Fibroblast of skin of back (primary cell): ENCODE data around the gene ERMP1.

ENCODE experiments used
- DNase-seq: peaks from one replicate; pipeline ENCODE4 v3.0.0-alpha.2; 2013

Gene ERMP1

GRCh38 chr9:5773324-5773999 is 59.5 kb downstream of the ERMP1 start:
- no peak for DNase-seq

GRCh38 chr9:5767968-5768932 is 64.7 kb downstream of the ERMP1 start:
- peak; percentile 14 for DNase-seq

GRCh38 chr9:5764130-5764868 is 68.6 kb downstream of the ERMP1 start:
- no peak for DNase-seq

- DNase-seq, result no peak
These were observed 70.5 kb downstream of the ERMP1 start for GRCh38 chr9:5762421-5762820.

- no peak for DNase-seq
These were observed 72.6 kb downstream of the ERMP1 start for GRCh38 chr9:5760338-5760737.

DNA sequence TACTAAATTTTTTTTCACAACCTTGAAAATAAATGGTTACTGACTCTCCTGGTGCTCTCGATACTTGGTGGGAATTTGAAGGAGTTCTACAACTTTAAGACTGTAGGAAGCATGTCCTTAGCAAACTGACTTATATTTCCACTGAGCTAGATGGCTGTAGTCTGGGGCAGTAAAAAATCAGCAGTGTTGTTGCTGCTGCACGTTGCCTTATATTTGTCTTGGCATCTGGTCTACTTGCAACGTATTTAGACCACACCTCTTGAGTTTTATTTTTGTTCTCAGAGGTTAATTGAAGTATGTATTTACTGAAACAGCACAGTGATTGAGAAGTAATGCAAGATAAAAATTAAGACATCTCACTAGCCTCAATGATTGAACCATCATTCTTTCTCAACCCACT is 76.3 kb downstream of the ERMP1 start:
- DNase-seq, result no peak

DNA sequence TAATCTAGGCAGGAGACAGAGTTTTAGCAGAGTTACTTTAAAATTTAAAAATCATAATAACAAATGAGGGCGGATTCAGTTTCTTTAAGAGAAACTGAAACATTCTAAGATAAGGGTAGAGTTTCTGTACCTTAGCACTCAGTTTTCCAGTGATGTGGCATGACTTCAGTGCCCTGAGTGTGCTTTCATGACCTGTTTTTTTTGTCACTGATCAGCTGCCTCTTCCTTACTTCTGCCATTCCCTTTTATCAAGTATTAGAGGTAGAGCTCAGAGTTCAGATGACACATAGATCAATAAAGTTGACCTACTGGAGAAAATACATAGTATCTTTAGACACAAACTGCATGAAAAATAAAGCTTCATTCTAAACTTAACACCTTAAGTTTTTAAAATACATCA is 82.3 kb downstream of the ERMP1 start:
- DNase-seq, result no peak

DNA sequence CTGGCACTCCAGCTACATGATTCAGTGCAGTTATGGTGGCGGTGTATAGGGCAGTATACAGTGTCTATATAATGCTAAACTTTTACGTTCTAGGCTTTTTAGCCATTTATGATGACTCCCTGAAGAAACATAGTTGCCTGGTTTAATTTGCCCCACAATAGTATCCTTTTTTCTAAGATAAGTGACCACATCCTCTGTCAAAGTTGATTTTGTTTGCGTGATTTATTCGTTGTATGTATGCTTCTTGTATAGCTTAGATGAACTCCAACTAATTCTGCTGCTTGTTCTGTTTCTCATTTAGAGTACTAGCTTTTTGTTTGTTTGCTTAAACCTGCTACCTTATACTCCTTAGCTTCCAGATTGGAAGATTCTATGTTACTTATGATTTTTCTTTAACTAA is 83.6 kb downstream of the ERMP1 start:
- no peak for DNase-seq

DNA sequence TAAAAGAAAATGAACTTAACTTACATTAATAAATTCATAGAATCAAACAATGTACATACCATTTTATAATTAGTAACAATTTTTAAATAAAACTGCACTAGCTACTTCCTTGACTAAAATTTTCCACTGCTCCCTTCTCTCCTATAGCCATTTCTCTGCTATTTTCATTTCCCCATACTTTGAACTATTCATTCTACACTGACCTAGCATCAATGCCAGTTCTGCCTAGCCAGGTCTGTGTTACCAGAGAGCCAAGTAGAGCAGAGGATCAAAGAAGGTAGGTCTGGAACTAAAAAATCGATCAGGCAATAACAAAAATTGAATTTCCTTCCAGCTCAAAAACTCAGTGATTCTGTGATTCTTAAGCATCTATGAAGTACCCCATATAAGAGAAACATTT is 84.5 kb downstream of the ERMP1 start:
- no peak for DNase-seq

GRCh38 chr9:5743109-5743508 is 89.8 kb downstream of the ERMP1 start:
- no peak for DNase-seq

DNA sequence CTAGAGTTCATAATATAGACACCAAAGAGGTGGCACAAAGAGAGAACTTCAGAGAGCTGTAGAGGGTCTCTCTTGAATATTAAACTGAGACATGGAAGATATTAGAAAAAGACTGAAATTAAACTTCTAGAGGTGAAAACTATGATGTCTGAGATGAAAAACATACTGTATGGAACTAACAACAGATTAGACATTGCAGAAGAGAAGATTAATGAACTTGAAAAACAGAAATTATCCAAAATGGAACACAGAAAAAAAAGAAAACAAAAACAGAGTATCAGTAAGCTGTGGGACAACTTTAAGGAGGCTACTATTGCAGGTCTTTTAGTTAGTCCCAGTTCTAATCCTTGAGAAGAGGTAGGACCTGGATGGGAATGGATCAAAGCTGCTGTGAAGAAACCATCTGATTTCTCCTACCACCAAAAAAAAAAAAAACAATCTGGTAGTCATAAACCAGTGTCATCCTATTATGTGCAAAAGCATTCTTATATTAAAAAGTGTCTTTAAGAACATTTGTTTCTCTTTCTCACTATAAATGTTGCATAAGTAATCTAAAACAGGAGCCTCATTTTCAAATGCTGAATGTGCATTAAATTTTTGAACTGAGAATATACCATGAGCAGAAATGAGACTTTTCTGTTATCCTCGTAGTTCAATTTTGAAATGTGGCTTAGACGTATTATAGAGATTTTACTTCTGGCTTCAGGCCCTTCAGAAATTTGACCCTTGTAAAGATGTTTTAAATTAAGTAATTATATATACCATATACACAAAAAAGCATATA is 96.2 kb downstream of the ERMP1 start:
- no peak for DNase-seq

GRCh38 chr9:5735072-5735471 is 97.8 kb downstream of the ERMP1 start:
- DNase-seq, result no peak
